ENCODE measurements around the gene NKD2. TPM values are rescaled to one million over a fixed set of nuclear protein-coding genes. Genes with fewer than 3 reads are reported as not detected.

Gene NKD2
- polyA plus RNA-seq, 1 donor (not counting 4 experiments of a cell fraction or from before 2014, with no cell fraction given) = not detected

- TF ChIP-seq CTCF (optimal IDR thresholded peaks at IDR 0.05 in 1 of 3, IDR thresholded peaks at IDR 0.05 in 1 of 3, conservative IDR thresholded peaks at IDR 0.05 in 1 of 3; ENCODE audit: extremely low read depth in 1 of 3, insufficient read depth in 2 of 3, low read length in 3 of 3) (no peak), EZH2 (IDR thresholded peaks at IDR 0.05; ENCODE audit: low read length) (no peak)
- Histone ChIP-seq H3K4me3 (ENCODE audit: control insufficient read depth in 2 of 3, extremely low read depth in 1 of 3, insufficient read depth in 2 of 3, low read depth in 1 of 3, low read length in 3 of 3) (no peak overlapping the region), H3K27me3 (ENCODE audit: control insufficient read depth, extremely low read depth, insufficient read depth, low read length) (peaks cover 11% of the 10 kb centered on the region), H3K9me3 (ENCODE audit: control insufficient read depth, low read depth, low read length) (no peaks in the 10 kb centered on the region), H4K20me1 (ENCODE audit: control insufficient read depth, extremely low read depth, insufficient read depth, low read length) (no peaks in the 10 kb centered on the region), H3K36me3 (ENCODE audit: control insufficient read depth in 2 of 2, extremely low read depth in 1 of 2, insufficient read depth in 2 of 2, low read length in 2 of 2) (no peaks in the 10 kb centered on the region), H3K9ac (ENCODE audit: control insufficient read depth, extremely low read depth, insufficient read depth, low read length) (no peak overlapping the region), H3K9me1 (ENCODE audit: control insufficient read depth, extremely low read depth, insufficient read depth, low read length) (no peaks in the 10 kb centered on the region), H3K4me1 (ENCODE audit: control insufficient read depth, extremely low read depth, insufficient read depth, low read length) (no peaks in the 10 kb centered on the region), H2AFZ (ENCODE audit: control insufficient read depth, low read length) (no peak overlapping the region), H3K27ac (ENCODE audit: control insufficient read depth, insufficient read depth, low read length) (no peak overlapping the region), H3K4me2 (ENCODE audit: control insufficient read depth, extremely low read depth, insufficient read depth, low read depth, low read length) (no peak overlapping the region), H3K79me2 (ENCODE audit: control insufficient read depth, insufficient read depth, low read length) (no peaks in the 10 kb centered on the region)
- no peak for FAIRE-seq
- dilution Hi-C loops (cut with MboI; ENCODE audit: extremely low pct_ligation_motif_present, low sequenced_read_pairs) = no loop called here
- no peak for DNase-seq (ENCODE audit: low read depth, low spot score)
Observed at GRCh38 chr5:1029945-1030625, 21.5 kb downstream of the NKD2 start.

GRCh38 chr5:1030801-1031271 is 22.2 kb downstream of the NKD2 start:
- Histone ChIP-seq H3K4me1 (ENCODE audit: control insufficient read depth, extremely low read depth, insufficient read depth, low read length) (no peaks in the 10 kb centered on the region), H3K27me3 (ENCODE audit: control insufficient read depth, extremely low read depth, insufficient read depth, low read length) (peaks cover 11% of the 10 kb centered on the region), H3K4me3 (ENCODE audit: control insufficient read depth in 2 of 3, extremely low read depth in 1 of 3, insufficient read depth in 2 of 3, low read depth in 1 of 3, low read length in 3 of 3) (no peak overlapping the region), H2AFZ (ENCODE audit: control insufficient read depth, low read length) (no peak overlapping the region), H3K9me3 (ENCODE audit: control insufficient read depth, low read depth, low read length) (no peaks in the 10 kb centered on the region), H3K9ac (ENCODE audit: control insufficient read depth, extremely low read depth, insufficient read depth, low read length) (no peak overlapping the region), H3K4me2 (ENCODE audit: control insufficient read depth, extremely low read depth, insufficient read depth, low read depth, low read length) (no peak overlapping the region), H3K27ac (ENCODE audit: control insufficient read depth, insufficient read depth, low read length) (no peak overlapping the region), H3K9me1 (ENCODE audit: control insufficient read depth, extremely low read depth, insufficient read depth, low read length) (no peaks in the 10 kb centered on the region), H4K20me1 (ENCODE audit: control insufficient read depth, extremely low read depth, insufficient read depth, low read length) (no peaks in the 10 kb centered on the region), H3K36me3 (ENCODE audit: control insufficient read depth in 2 of 2, extremely low read depth in 1 of 2, insufficient read depth in 2 of 2, low read length in 2 of 2) (no peaks in the 10 kb centered on the region), H3K79me2 (ENCODE audit: control insufficient read depth, insufficient read depth, low read length) (no peaks in the 10 kb centered on the region)
- TF ChIP-seq EZH2 (IDR thresholded peaks at IDR 0.05; ENCODE audit: low read length) (no peak), CTCF (optimal IDR thresholded peaks at IDR 0.05 in 1 of 3, IDR thresholded peaks at IDR 0.05 in 1 of 3, conservative IDR thresholded peaks at IDR 0.05 in 1 of 3; ENCODE audit: extremely low read depth in 1 of 3, insufficient read depth in 2 of 3, low read length in 3 of 3) (no peak)
- DNase-seq (ENCODE audit: low read depth, low spot score) (no peak), FAIRE-seq (no peak)
- dilution Hi-C loops (cut with MboI; ENCODE audit: extremely low pct_ligation_motif_present, low sequenced_read_pairs) = no loop called here
